DMS153 treated with DMSO at 0.1 percent for 48 hours (cell line): ENCODE measurements around the gene GLRA2.

Source experiments
- DNase-seq: peaks from one replicate; lab custom pipeline; 2025; ENCODE audit not compliant: unreplicated experiment; lab: John Stamatoyannopoulos, UW

GLRA2 gene

GRCh38 chrX:14697451-14697850, 168.1 kb downstream of the GLRA2 start:
- DNase-seq, result no peak

GRCh38 chrX:14698790-14699189, 169.5 kb downstream of the GLRA2 start:
- DNase-seq, result no peak

- no peak for DNase-seq
Observed at GRCh38 chrX:14700982-14701381, 171.6 kb downstream of the GLRA2 start.

GRCh38 chrX:14702145-14702544, 172.8 kb downstream of the GLRA2 start:
- no peak for DNase-seq

GRCh38 chrX:14712096-14712495, 182.8 kb downstream of the GLRA2 start:
- no peak for DNase-seq

GRCh38 chrX:14717949-14718348, 188.6 kb downstream of the GLRA2 start:
- DNase-seq, result no peak

- DNase-seq, result no peak
Observed at GRCh38 chrX:14718403-14718802, 189.1 kb downstream of the GLRA2 start.

- DNase-seq, result no peak
Observed at GRCh38 chrX:14729058-14729457, 199.7 kb downstream of the GLRA2 start.

GRCh38 chrX:14738643-14739042, 209.3 kb downstream of the GLRA2 start:
- DNase-seq, result no peak

GRCh38 chrX:14753441-14753840, 224.1 kb downstream of the GLRA2 start:
- DNase-seq, result no peak

GRCh38 chrX:14758029-14758491, 228.7 kb downstream of the GLRA2 start:
- no peak for DNase-seq

GRCh38 chrX:14775416-14775815, 246.1 kb downstream of the GLRA2 start:
- no peak for DNase-seq

- DNase-seq, result no peak
Observed at GRCh38 chrX:14776901-14777300, 247.6 kb downstream of the GLRA2 start.

- DNase-seq, result no peak
Observed at GRCh38 chrX:14777525-14777924, 248.2 kb downstream of the GLRA2 start.

GRCh38 chrX:14779580-14779979, 250.2 kb downstream of the GLRA2 start:
- DNase-seq, result no peak
